Amniotic epithelial cell (primary cell): ENCODE measurements around the gene CMIP.
A peak's percentile ranks its signal among the peaks of the same experiment; 100 is the strongest.

Experiments used
- DNase-seq: peaks from one replicate; pipeline ENCODE4 v3.0.0-alpha.2; 2010; ENCODE audit warnings: low read depth

The CMIP gene

GRCh38 chr16:81703177-81704155 lies 258.9 kb downstream of the CMIP start:
- DNase-seq: peak; percentile 97

DNA sequence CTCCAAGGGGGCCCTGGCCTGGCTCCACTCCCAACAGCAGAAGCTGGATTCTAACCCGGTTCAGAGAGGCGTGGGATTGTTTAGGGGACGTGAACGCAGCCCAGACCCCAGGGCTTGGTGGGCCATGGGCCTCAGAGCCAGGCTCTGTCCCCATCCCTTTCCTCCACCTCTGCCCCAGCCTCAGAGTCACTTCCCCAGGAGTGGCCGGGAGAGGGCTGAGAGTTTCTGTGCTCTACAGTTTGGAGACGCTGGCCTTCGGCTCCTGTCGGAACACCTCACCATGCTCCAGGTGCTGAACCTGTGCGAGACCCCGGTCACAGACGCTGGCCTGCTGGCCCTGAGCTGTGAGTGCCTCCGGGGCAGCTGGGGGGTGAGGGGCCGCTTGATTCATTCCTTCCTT lies 260.7 kb downstream of the CMIP start:
- no peak for DNase-seq

GRCh38 chr16:81706327-81707295 lies 262.0 kb downstream of the CMIP start:
- no peak for DNase-seq

- peak; percentile 59 for DNase-seq
These were observed 263.0 kb downstream of the CMIP start for GRCh38 chr16:81707411-81708265.

- DNase-seq: no peak
These were observed 263.8 kb downstream of the CMIP start for GRCh38 chr16:81708266-81709015.

- DNase-seq: no peak
These were observed 264.6 kb downstream of the CMIP start for GRCh38 chr16:81709016-81709900.

GRCh38 chr16:81710044-81710443 lies 265.4 kb downstream of the CMIP start:
- DNase-seq: no peak

DNA sequence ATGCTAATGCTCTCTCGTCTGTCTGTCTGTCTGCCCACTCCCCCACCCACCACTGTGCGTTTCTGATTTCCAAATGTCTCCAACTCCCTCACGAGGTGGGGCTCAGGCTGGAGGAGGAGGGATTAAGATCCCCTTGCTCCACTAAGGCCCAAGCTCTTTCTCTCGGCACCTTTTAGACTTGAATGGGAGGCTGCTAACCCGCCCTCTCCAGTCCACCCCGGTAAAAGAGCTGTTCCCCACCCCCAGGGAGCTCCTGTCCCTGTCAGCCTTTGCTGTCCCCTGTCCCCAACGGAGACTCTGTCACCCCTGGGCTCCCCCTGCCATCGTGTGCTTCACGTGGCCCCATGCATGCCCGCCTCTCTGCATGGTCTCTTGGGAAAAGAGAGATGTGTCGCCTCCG lies 266.0 kb downstream of the CMIP start:
- no peak for DNase-seq

DNA sequence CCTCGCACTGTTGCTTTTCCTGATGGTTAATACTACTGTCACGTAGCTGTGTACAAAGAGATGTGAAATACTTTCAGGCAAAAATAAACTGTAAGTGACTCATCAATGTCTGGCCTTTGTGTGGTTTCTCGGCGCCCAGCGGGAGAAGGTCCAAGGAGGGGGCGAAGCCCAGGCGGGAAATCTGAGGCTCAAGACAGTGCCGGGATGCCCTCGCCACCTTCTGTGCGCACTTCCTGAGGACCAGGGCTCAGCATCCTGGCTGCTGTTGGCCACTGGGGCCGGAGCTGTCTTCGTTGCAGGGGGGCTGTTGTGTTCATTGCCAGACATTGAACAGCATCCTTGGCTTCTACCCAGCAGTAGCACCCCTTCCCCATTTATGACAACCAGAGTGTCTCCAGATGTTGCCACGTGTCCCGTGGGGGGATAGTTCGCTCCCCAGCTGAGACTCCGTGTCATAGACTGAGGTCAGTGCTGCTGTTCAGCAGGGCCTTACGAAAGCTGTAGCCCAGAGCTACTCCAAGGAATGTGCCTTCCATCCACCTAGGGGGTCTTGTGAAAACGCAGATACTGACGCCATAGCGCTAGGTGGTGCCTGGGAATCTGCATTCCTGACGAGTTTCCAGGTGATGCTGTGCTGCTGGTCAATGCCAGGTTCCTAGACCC lies 267.2 kb downstream of the CMIP start:
- peak; percentile 95 for DNase-seq

DNA sequence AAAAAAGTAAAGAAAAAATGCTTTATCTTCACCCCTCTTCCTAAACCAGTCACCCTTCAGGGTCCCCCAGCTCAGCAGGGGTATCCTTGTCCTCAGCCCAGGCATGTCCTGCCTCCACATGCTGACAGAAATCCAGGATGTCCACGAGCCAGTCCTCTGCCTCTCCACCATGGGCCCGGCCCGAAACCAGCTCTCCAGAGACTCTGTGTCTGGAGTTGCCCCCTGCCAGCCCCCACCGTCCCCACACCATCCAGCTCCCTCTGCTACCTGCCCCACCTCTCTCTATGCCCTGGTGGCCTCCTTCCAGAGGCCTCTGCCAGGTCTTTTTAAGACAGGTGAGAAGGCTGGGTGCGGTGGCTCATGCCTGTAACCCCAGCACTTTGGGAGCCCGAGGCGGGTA lies 268.1 kb downstream of the CMIP start:
- DNase-seq: no peak

GRCh38 chr16:81713295-81713772 lies 268.7 kb downstream of the CMIP start:
- no peak for DNase-seq

- DNase-seq: no peak
These were observed 269.2 kb downstream of the CMIP start for GRCh38 chr16:81713796-81714195.

DNA sequence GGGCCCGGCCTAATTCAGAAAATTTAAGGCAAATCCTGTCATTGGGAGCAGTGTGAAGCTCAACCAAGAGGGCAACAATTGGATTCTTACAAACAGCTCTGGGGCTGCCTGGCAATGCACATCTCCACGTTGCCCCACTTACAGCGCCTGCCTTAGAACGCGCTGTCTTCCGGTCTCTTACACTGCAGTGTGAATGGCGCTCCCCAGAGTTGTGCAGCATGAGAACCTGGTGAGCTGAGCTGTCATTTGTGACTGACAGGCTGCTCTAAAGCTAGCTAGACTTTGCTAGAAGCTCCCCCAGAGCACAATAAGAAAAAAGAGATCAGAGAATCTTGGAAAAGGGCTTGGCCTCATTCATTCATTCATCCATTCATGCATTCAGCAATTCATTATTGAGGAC lies 270.0 kb downstream of the CMIP start:
- DNase-seq: no peak

DNA sequence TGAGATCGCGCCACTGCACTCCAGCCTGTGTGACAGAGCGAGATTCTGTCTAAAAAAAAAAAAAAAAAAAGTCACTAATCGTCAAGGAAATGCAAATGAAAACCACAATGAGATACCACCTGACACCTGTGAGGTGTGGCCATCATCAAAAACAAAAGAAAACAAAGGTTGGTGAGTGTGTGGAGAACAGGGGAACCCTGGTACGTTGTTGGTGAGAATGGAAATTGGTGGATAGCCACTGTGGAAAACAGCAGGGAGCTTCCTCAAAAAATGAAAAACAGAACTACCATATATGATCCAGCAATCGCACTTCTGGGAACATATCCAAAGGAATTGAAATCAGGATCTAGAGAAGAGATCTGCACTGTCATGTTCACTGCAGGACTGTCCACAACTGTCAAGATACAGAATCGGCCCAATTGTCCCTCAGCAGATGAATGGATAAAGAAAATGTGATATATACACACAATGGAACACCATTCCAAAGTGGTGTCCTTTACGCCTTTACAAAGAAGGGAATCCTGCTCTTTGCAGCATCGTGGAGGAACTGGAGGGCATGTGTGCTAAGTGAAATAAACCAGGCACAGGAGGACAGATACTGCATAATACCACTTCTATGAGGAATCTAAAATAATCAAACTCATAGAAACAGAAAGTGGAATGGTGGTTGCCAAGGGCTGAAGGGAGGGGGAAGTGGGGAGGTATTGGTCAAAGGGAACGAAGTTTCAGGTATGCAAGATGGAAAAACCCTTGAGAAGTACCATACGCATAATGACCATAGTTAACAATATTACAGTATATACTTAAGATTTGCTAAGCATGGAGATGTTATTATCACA lies 271.0 kb downstream of the CMIP start:
- no peak for DNase-seq

GRCh38 chr16:81716478-81717225 lies 272.0 kb downstream of the CMIP start:
- DNase-seq: no peak

DNA sequence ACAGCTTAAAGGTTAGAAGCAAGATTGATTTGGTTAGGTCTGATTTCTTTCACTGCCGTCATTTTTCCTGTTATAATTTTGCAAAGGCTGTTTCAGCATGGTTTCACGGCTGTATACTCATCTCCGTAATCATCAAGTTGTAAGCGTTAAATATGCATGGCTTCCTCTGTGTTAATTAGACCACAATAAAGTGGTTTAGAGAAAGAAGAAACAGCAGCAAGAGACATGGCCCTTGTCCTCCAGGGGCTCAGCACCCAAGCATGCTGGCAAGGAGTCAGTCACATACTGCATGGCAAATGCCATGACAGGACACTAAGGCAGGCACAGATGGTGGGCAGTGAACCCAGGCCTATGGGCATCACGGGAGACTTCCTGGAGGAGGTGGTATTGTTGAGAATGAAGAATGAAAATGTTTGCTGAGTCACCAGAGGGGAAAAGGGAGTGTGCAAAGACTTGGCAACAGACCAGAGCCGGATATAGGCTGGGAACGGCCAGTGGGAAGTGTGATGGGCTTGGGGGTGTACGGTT lies 273.1 kb downstream of the CMIP start:
- DNase-seq: no peak

- no peak for DNase-seq
These were observed 274.0 kb downstream of the CMIP start for GRCh38 chr16:81718637-81719036.
